H1 (cell line): ENCODE data around the gene AURKB. TPM values are rescaled to one million over a fixed set of nuclear protein-coding genes. Genes with fewer than 3 reads are reported as not detected.

ENCODE experiments used
- ASH2L ChIP-seq: fragments of 200-600, 300-600 bp; sonication (generic); IDR thresholded peaks from one replicate; pipeline ENCODE4 v1.7.1; 2017; ENCODE audit warnings: low read length
- CBX8 ChIP-seq: fragments of 300-800, 300-1000 bp; sonication (generic); IDR thresholded peaks from 2 replicates; pipeline ENCODE4 v1.7.1; 2016; ENCODE audit warnings: low read depth, low read length, borderline replicate concordance
- CHD7 ChIP-seq: fragments of 300-600 bp; sonication (generic); IDR thresholded peaks from 2 replicates; pipeline ENCODE4 v1.7.1; 2012; ENCODE audit warnings: low read length, moderate library complexity, mild to moderate bottlenecking, inconsistent platforms; ENCODE audit not compliant: insufficient replicate concordance
- GABPA ChIP-seq: IDR thresholded peaks from 2 replicates; pipeline ENCODE4 v1.6.1; 2011; ENCODE audit warnings: mild to moderate bottlenecking, low read length, moderate library complexity, borderline replicate concordance; ENCODE audit not compliant: insufficient read depth
- JUN ChIP-seq: IDR thresholded peaks from 2 replicates; pipeline ENCODE4 v1.6.1; 2011; ENCODE audit warnings: low read depth, mild to moderate bottlenecking, improper control_type of control experiment, low read length
- NRF1 ChIP-seq: IDR thresholded peaks from 2 replicates; pipeline ENCODE4 v1.6.1; 2011; ENCODE audit warnings: mild to moderate bottlenecking, low read depth, low read length, improper control_type of control experiment
- POU5F1 ChIP-seq: IDR thresholded peaks from 2 replicates; pipeline ENCODE4 v1.6.1; 2011; ENCODE audit warnings: low read depth, mild to moderate bottlenecking, low read length, moderate library complexity
- RAD21 ChIP-seq, 2 experiments: IDR thresholded peaks in 1 of 2; conservative IDR thresholded peaks in 1 of 2; 2 replicates each; pipeline ENCODE4 v1.6.1; 2011; ENCODE audit warnings: low read depth in 2 of 2, low read length in 2 of 2, improper control_type of control experiment in 1 of 2, inconsistent platforms in 1 of 2, mild to moderate bottlenecking in 1 of 2, moderate library complexity in 1 of 2
- RNF2 ChIP-seq: fragments of 200-900, 300-1000 bp; sonication (generic); IDR thresholded peaks from 2 replicates; pipeline ENCODE4 v1.7.1; 2016; ENCODE audit warnings: borderline replicate concordance, low read depth, mild to moderate bottlenecking, antibody characterized with exemption, low read length; ENCODE audit not compliant: poor library complexity, severe bottlenecking; ENCODE audit errors: missing control alignments
- SIRT6 ChIP-seq: IDR thresholded peaks from one replicate; pipeline ENCODE4 v1.7.1; 2012; ENCODE audit warnings: low read length, inconsistent platforms
- SP4 ChIP-seq: IDR thresholded peaks from 2 replicates; pipeline ENCODE4 v1.6.1; 2012; ENCODE audit warnings: low read length, inconsistent platforms
- TCF12 ChIP-seq: IDR thresholded peaks from 2 replicates; pipeline ENCODE4 v1.6.1; 2011; ENCODE audit warnings: low read depth, mild to moderate bottlenecking, low read length
- polyA plus RNA-seq, 7 experiments: library from polyadenylated mRNA; depleted of rRNA in 3 of 7; stranded (reverse) in 5 of 7; unstranded in 2 of 7; fragments of >200 nt in 5 of 7; fragments of 200-250 nt in 2 of 7; gene quantifications; 1 replicate in 5 of 7; 2 replicates in 1 of 7; 4 replicates in 1 of 7; pipeline versions ENCODE4 v1.2.1 to v1.2.3, GENCODE V29; 2011 to 2013; ENCODE audit warnings: missing spikeins in 2 of 7, mixed read lengths in 2 of 7
- total RNA-seq: library from RNA; stranded (reverse); fragmentation: NEBNext Ultra II Directional; extraction: Animal tissue kit (Norgen Biotek cat#: 25700); gene quantifications from 2 replicates; pipeline ENCODE4 v1.2.1, GENCODE V29; 2021

The AURKB gene
- total and polyA plus RNA-seq, 2 of the 8 experiments (the other 6 are each of a cell fraction or from before 2014, with no cell fraction given) = 102 to 160 TPM

- TF ChIP-seq JUN (no peak), SP4 (no peak), SIRT6 (no peak), TCF12 (no peak), CBX8 (no peak), GABPA (no peak), CHD7 (peak; percentile 52), NRF1 (no peak), RAD21 (IDR thresholded peaks at IDR 0.05 in 1 of 2, conservative IDR thresholded peaks at IDR 0.05 in 1 of 2; ENCODE audit: low read depth in 2 of 2, low read length in 2 of 2) (no peak), RNF2 (no peak), POU5F1 (0 out of 2 replicates have a peak, but pooled peaks have one; percentile 15), ASH2L (peak; percentile 100)
Measured at GRCh38 chr17:8186446-8186786, 24.0 kb downstream of the AURKB start (continued).
